CD14-positive monocyte (primary cell): Measurements from ENCODE around the gene FIBIN. TPM values are rescaled to one million over a fixed set of nuclear protein-coding genes. Genes with fewer than 3 reads are reported as not detected.

Experiments
- DNase-seq, 3 donors: peaks; one replicate each; pipeline ENCODE4 v3.0.0-alpha.2; 2011 to 2022
- H2AFZ ChIP-seq: 2 replicates; pipeline ENCODE4 v1.6.0; 2012; ENCODE audit warnings: mild to moderate bottlenecking, low read depth, low read length, inconsistent platforms; ENCODE audit not compliant: insufficient read depth, poor library complexity, severe bottlenecking
- H3K27ac ChIP-seq, 2 donors: 1 replicate in 1 of 2; 2 replicates in 1 of 2; pipeline ENCODE4 v1.5.1; 2012 to 2013; ENCODE audit warnings: low read length in 2 of 2, control low read depth in 1 of 2, inconsistent platforms in 1 of 2, low read depth in 1 of 2, mild to moderate bottlenecking in 1 of 2
- H3K27me3 ChIP-seq, 2 donors: one replicate each; pipeline versions ENCODE4 v1.6.0 to v1.6.1; 2011 to 2013; ENCODE audit warnings: low read length in 2 of 2; ENCODE audit not compliant: control insufficient read depth in 2 of 2, insufficient read depth in 2 of 2
- H3K36me3 ChIP-seq, 2 donors: replicated peaks in 1 of 2; 1 replicate in 1 of 2; 2 replicates in 1 of 2; pipeline versions ENCODE4 v1.5.1 to v1.6.1; 2012 to 2013; ENCODE audit warnings: low read length in 2 of 2, control low read depth in 1 of 2, inconsistent platforms in 1 of 2, mild to moderate bottlenecking in 1 of 2; ENCODE audit not compliant: insufficient read depth in 2 of 2, control insufficient read depth in 1 of 2
- H3K4me1 ChIP-seq, 2 donors: 1 replicate in 1 of 2; 2 replicates in 1 of 2; pipeline versions ENCODE4 v1.5.1 to v1.6.1; 2012 to 2013; ENCODE audit warnings: low read length in 2 of 2, control low read depth in 1 of 2, inconsistent platforms in 1 of 2, mild to moderate bottlenecking in 1 of 2, moderate library complexity in 1 of 2; ENCODE audit not compliant: insufficient read depth in 2 of 2, control insufficient read depth in 1 of 2
- H3K4me2 ChIP-seq: replicated peaks from 2 replicates; pipeline ENCODE3; 2012; ENCODE audit warnings: low read length, moderate library complexity, mild to moderate bottlenecking; ENCODE audit not compliant: poor library complexity, severe bottlenecking; ENCODE audit errors: extremely low read depth
- H3K4me3 ChIP-seq, 3 experiments: fragments of 200-600 bp in 1 of 3; sonication (generic) in 1 of 3; replicated peaks in 1 of 3; 1 replicate in 2 of 3; 2 replicates in 1 of 3; pipeline ENCODE4 v1.5.1; 2011 to 2013; ENCODE audit warnings: low read length in 3 of 3, mild to moderate bottlenecking in 3 of 3, control low read depth in 2 of 3, low read depth in 2 of 3, inconsistent platforms in 1 of 3, moderate library complexity in 1 of 3
- H3K79me2 ChIP-seq: 2 replicates; pipeline ENCODE4 v1.6.0; 2012; ENCODE audit warnings: mild to moderate bottlenecking, control low read depth, inconsistent platforms, low read length, moderate library complexity; ENCODE audit not compliant: insufficient read depth
- H3K9ac ChIP-seq: 2 replicates; pipeline ENCODE4 v1.6.0; 2017; ENCODE audit warnings: low read length, mild to moderate bottlenecking; ENCODE audit not compliant: insufficient read depth, poor library complexity, severe bottlenecking
- H3K9me3 ChIP-seq, 2 donors: replicated peaks in 1 of 2; 1 replicate in 1 of 2; 2 replicates in 1 of 2; pipeline versions ENCODE4 v1.5.1 to v1.6.1; 2012 to 2013; ENCODE audit warnings: low read length in 2 of 2, control low read depth in 1 of 2; ENCODE audit not compliant: control insufficient read depth in 1 of 2, insufficient read depth in 1 of 2
- H4K20me1 ChIP-seq: 2 replicates; pipeline ENCODE4 v1.6.0; 2012; ENCODE audit warnings: mild to moderate bottlenecking, low read length, control low read depth, moderate library complexity; ENCODE audit not compliant: insufficient read depth
- H3K27ac Mint-ChIP-seq, 7 donors: one replicate each; pipeline ENCODE4 v1.8.0; 2020; ENCODE audit warnings: mild to moderate bottlenecking in 7 of 7, mixed read lengths in 7 of 7, moderate library complexity in 6 of 7, inconsistent platforms in 2 of 7
- H3K27me3 Mint-ChIP-seq, 3 donors: one replicate each; pipeline ENCODE4 v1.8.0; 2021 to 2022; ENCODE audit warnings: low read depth in 3 of 3, mild to moderate bottlenecking in 3 of 3, mixed read lengths in 3 of 3, moderate library complexity in 3 of 3, inconsistent platforms in 1 of 3
- H3K36me3 Mint-ChIP-seq, 2 donors: one replicate each; pipeline ENCODE4 v1.8.0; 2020; ENCODE audit warnings: mixed read lengths in 2 of 2, inconsistent platforms in 1 of 2, mild to moderate bottlenecking in 1 of 2
- H3K4me1 Mint-ChIP-seq: one replicate; pipeline ENCODE4 v1.8.0; 2020; ENCODE audit warnings: mild to moderate bottlenecking, mixed read lengths
- H3K4me3 Mint-ChIP-seq, 2 donors: one replicate each; pipeline ENCODE4 v1.8.0; 2020; ENCODE audit warnings: mild to moderate bottlenecking in 2 of 2, mixed read lengths in 2 of 2, moderate library complexity in 1 of 2
- H3K9me3 Mint-ChIP-seq, 7 donors: one replicate each; pipeline ENCODE4 v1.8.0; 2020 to 2022; ENCODE audit warnings: mixed read lengths in 7 of 7, mild to moderate bottlenecking in 6 of 7, moderate library complexity in 6 of 7, inconsistent platforms in 2 of 7
- WGBS: methylation state at CpG from one replicate; pipeline ENCODE4 v1.1.5; 2013; ENCODE audit warnings: missing lambda C conversion rate; ENCODE audit not compliant: insufficient coverage; 5-methylcytosine and 5-hydroxymethylcytosine counted together
- intact Hi-C, 2 donors: fragments of 100-400 bp; cut with micrococcal nuclease; formaldehyde crosslinking; loops; one replicate each; pipeline versions ENCODE4 v1.15.0 to v1.15.1; 2023
- polyA plus RNA-seq, 3 donors: library from polyadenylated mRNA; depleted of rRNA in 1 of 3; unstranded in 2 of 3; stranded (reverse) in 1 of 3; fragments of 300-500 nt in 2 of 3; fragments of >200 nt in 1 of 3; fragmentation: Illumina TruSeq in 2 of 3; gene quantifications; 1 replicate in 2 of 3; 2 replicates in 1 of 3; pipeline ENCODE4 v1.2.3, GENCODE V29; 2012 to 2021
- TF ChIP-seq, protein P1 (sequence below): fragments of 200-600 bp; IDR thresholded peaks from one replicate; pipeline ENCODE4 v1.8.0; 2022; ENCODE audit warnings: antibody characterized with exemption, mild to moderate bottlenecking

Gene FIBIN
- polyA plus RNA-seq, 3 donors, result not detected

DNA sequence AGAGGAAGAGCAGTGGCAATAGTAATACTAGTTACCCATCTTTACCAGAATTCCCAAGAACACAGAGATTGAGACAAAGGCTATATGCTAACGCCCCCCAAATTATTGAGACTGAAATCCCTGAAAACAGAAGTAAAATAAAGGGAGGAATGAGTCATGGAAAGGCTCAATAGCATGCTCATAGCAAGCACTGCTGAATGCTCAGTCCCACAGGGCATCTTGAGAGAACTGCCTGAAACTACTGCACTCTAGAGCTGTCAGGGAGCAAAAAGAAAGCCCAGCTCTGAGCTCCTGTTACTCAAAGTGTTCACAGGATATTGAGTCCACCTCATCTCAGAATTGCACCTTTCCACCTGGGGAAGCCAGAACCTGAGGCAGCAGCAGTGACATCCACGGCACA lies 44.1 kb upstream of the FIBIN start:
- Histone ChIP-seq H3K4me3 (no peak overlapping the region), H4K20me1 (no peaks in the 10 kb centered on the region), H3K27me3 (no peaks in the 10 kb centered on the region), H3K9me3 (peaks cover 3 to 8% of the 10 kb centered on the region in 2 donors), H3K79me2 (no peaks in the 10 kb centered on the region), H2AFZ (no peak overlapping the region), H3K9ac (no peak overlapping the region), H3K4me1 (no peaks in the 10 kb centered on the region), H3K4me2 (no peak overlapping the region), H3K36me3 (no peaks in the 10 kb centered on the region), H3K27ac (no peak overlapping the region)
- Mint-ChIP-seq H3K4me3 (no peak overlapping the region), H3K9me3 (peaks cover 0 to 10% (median 3%) of the 10 kb centered on the region in 7 donors), H3K27me3 (no peaks in the 10 kb centered on the region), H3K27ac (no peak overlapping the region), H3K4me1 (no peaks in the 10 kb centered on the region), H3K36me3 (no peaks in the 10 kb centered on the region)
- no peak for DNase-seq
- 100% methylated on average over 1 of the region's 2 CpGs for WGBS
- TF ChIP-seq, protein P1, sequence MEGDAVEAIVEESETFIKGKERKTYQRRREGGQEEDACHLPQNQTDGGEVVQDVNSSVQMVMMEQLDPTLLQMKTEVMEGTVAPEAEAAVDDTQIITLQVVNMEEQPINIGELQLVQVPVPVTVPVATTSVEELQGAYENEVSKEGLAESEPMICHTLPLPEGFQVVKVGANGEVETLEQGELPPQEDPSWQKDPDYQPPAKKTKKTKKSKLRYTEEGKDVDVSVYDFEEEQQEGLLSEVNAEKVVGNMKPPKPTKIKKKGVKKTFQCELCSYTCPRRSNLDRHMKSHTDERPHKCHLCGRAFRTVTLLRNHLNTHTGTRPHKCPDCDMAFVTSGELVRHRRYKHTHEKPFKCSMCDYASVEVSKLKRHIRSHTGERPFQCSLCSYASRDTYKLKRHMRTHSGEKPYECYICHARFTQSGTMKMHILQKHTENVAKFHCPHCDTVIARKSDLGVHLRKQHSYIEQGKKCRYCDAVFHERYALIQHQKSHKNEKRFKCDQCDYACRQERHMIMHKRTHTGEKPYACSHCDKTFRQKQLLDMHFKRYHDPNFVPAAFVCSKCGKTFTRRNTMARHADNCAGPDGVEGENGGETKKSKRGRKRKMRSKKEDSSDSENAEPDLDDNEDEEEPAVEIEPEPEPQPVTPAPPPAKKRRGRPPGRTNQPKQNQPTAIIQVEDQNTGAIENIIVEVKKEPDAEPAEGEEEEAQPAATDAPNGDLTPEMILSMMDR, result no peak
- intact Hi-C loops, result no loop called here

DNA sequence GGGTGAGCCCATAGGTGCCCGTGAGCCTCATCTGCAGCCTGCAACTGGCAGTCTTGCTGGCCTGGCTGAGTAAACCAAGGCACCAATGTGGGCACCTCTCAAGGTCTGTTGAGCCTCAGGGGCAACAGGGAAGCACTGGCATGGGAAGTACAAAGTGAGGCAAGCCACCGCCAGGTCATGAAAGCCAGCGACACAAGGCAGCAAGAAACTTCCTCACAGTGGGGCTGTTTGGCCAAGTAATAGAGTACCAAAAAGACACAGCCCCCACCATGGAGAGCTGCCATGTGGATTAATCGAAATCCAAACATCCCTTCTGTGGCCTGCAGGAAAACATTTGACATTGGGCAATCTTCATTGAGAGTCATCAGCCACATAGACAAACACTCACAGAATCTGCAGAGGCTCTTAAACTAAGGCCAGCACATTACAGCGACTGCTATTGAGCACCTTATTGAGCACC lies 43.6 kb upstream of the FIBIN start:
- H3K36me3 Mint-ChIP-seq, result no peaks in the 10 kb centered on the region
- Histone ChIP-seq H4K20me1 (no peaks in the 10 kb centered on the region), H3K4me3 (no peak overlapping the region), H3K36me3 (no peaks in the 10 kb centered on the region), H3K4me2 (no peak overlapping the region), H3K9ac (no peak overlapping the region), H3K27ac (no peak overlapping the region), H3K79me2 (no peaks in the 10 kb centered on the region), H3K9me3 (peaks cover 3 to 8% of the 10 kb centered on the region in 2 donors), H2AFZ (no peak overlapping the region), H3K27me3 (no peaks in the 10 kb centered on the region), H3K4me1 (no peaks in the 10 kb centered on the region)
- H3K4me1 Mint-ChIP-seq, result no peaks in the 10 kb centered on the region
- 91% methylated on average over 5 of the region's 5 CpGs for whole genome bisulfite sequencing
- TF ChIP-seq, protein P1, result no peak
- no peak for DNase-seq
- peaks cover 0 to 10% (median 3%) of the 10 kb centered on the region in 7 donors for H3K9me3 Mint-ChIP-seq
- no peak overlapping the region for H3K27ac Mint-ChIP-seq
- intact Hi-C loops, result no loop called here
- H3K27me3 Mint-ChIP-seq, result no peaks in the 10 kb centered on the region
- no peak overlapping the region for H3K4me3 Mint-ChIP-seq
